HepG2 (cell line): ENCODE data around the gene DALRD3. TPM values are rescaled to one million over a fixed set of nuclear protein-coding genes. Genes with fewer than 3 reads are reported as not detected.
A peak's percentile ranks its signal among the peaks of the same experiment; 100 is the strongest.

ENCODE experiments used
- CHD4 ChIP-seq: fragments of 200-600 bp; sonication (generic); IDR thresholded peaks from 2 replicates; pipeline ENCODE4 v1.7.0; 2017; ENCODE audit warnings: mild to moderate bottlenecking, low read length, borderline replicate concordance
- EP300 ChIP-seq, 3 experiments: sonication (generic) in 1 of 3; formaldehyde crosslinking in 1 of 3; IDR thresholded peaks; 2 replicates each; pipeline versions ENCODE4 v1.5.1 to v1.6.1; 2011 to 2020; ENCODE audit warnings: low read depth in 2 of 3, low read length in 2 of 3, borderline replicate concordance in 1 of 3, improper control_type of control experiment in 1 of 3, mild to moderate bottlenecking in 1 of 3, missing genetic modification reagents in 1 of 3, moderate library complexity in 1 of 3
- HOXA9 ChIP-seq: sonication (generic); formaldehyde crosslinking; IDR thresholded peaks from 2 replicates; pipeline ENCODE4 v1.8.1; 2022; ENCODE audit warnings: missing genetic modification reagents, mild to moderate bottlenecking, moderate library complexity, borderline replicate concordance
- ZNF34 ChIP-seq: sonication (generic); formaldehyde crosslinking; IDR thresholded peaks from 2 replicates; pipeline ENCODE4 v1.4.0; 2020; ENCODE audit warnings: mild to moderate bottlenecking, missing genetic modification reagents, borderline replicate concordance
- ZNF577 ChIP-seq: sonication (generic); formaldehyde crosslinking; IDR thresholded peaks from 2 replicates; pipeline ENCODE4 v1.4.0; 2020; ENCODE audit warnings: mild to moderate bottlenecking, low read depth, missing genetic modification reagents, borderline replicate concordance
- polyA plus RNA-seq, 8 experiments: library from polyadenylated mRNA; depleted of rRNA in 3 of 8; stranded (reverse) in 7 of 8; unstranded in 1 of 8; fragments of >200 nt; fragmentation: Illumina TruSeq in 4 of 8; extraction: Trizol in 4 of 8; gene quantifications; 2 replicates each; pipeline versions ENCODE4 v1.2.1 to v1.2.3, GENCODE V29; 2011 to 2016; ENCODE audit warnings: low read depth in 4 of 8, missing spikeins in 1 of 8, mixed read lengths in 1 of 8; ENCODE audit not compliant: insufficient read depth in 1 of 8
- total RNA-seq, 5 experiments: library from RNA; depleted of rRNA; stranded (reverse); fragments of >200 nt; fragmentation: Illumina TruSeq; extraction: Trizol; gene quantifications; 2 replicates each; pipeline ENCODE4 v1.2.3, GENCODE V29; 2016; ENCODE audit warnings: low read depth in 1 of 5
- TF ChIP-seq, protein P1 (sequence below): sonication (generic); formaldehyde crosslinking; IDR thresholded peaks from 2 replicates; pipeline ENCODE4 v1.4.0; 2020; ENCODE audit warnings: missing genetic modification reagents
- TF ChIP-seq, protein P2 (sequence below): sonication (generic); formaldehyde crosslinking; IDR thresholded peaks from 2 replicates; pipeline ENCODE4 v1.4.0; 2020; ENCODE audit warnings: missing genetic modification reagents, mild to moderate bottlenecking, borderline replicate concordance
- TF ChIP-seq, protein P3 (sequence below): sonication (generic); formaldehyde crosslinking; IDR thresholded peaks from 2 replicates; pipeline ENCODE4 v1.4.0; 2020; ENCODE audit warnings: mild to moderate bottlenecking, missing genetic modification reagents
- TF ChIP-seq, protein P4 (sequence below): sonication (generic); formaldehyde crosslinking; IDR thresholded peaks from 2 replicates; pipeline ENCODE4 v1.5.0; 2020; ENCODE audit warnings: mild to moderate bottlenecking, missing genetic modification reagents
- TF ChIP-seq, protein P5 (sequence below): sonication (generic); formaldehyde crosslinking; IDR thresholded peaks from 2 replicates; pipeline ENCODE4 v1.5.0; 2020; ENCODE audit warnings: missing genetic modification reagents, mild to moderate bottlenecking, borderline replicate concordance
- TF ChIP-seq, protein P6 (sequence below): sonication (generic); formaldehyde crosslinking; IDR thresholded peaks from 2 replicates; pipeline ENCODE4; 2020; ENCODE audit warnings: missing genetic modification reagents, mild to moderate bottlenecking, borderline replicate concordance

DALRD3 gene
- total and polyA plus RNA-seq, 2 of the 13 experiments (the other 11 are each of a cell fraction or from before 2014, with no cell fraction given): 19.9 to 36.5 TPM

DNA sequence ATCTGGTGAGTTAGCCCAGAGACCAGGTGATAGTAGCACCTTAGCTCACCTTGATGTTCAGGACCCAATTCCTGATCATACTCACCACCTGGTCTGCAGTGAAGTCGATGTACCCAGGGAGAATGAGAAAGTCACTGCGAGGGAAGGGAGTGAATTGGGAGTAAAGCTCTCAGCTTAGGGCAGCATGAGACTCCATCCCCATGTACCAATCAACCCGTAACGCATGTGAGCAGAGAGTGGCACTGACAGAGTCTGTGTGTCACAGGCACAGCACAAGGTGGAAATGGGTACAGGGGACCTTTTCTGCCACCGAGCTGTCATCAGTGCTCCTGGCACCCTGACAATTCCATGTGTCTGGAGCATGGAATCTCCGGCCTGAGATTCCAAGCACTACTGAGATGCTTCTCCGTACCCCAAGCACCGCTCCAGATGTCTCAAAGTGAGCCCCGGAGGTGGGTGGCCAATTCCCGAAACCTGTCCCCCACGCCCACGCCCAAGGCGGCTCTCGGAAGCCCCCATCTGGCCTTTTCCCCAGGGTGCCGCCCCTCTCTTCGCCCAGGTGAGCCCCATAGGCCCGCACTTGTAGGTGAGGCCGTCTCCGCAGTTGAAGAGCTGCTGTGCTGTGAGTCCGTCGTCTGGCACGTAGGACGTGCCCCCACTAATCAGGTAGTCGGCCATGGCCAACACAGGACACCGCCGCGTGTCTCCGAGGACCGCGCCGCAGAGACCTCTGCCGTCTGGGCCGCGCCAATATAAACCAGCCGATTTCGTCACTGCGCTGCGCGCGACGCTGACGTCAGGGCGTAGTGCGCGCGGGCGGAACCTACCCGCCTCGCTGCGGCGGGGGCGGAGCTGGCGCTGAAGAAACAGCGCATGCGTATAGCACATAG is 10.5 kb upstream of the DALRD3 start, which contains the start of gene IMPDH2 (continued):
- TF ChIP-seq, protein P1, sequence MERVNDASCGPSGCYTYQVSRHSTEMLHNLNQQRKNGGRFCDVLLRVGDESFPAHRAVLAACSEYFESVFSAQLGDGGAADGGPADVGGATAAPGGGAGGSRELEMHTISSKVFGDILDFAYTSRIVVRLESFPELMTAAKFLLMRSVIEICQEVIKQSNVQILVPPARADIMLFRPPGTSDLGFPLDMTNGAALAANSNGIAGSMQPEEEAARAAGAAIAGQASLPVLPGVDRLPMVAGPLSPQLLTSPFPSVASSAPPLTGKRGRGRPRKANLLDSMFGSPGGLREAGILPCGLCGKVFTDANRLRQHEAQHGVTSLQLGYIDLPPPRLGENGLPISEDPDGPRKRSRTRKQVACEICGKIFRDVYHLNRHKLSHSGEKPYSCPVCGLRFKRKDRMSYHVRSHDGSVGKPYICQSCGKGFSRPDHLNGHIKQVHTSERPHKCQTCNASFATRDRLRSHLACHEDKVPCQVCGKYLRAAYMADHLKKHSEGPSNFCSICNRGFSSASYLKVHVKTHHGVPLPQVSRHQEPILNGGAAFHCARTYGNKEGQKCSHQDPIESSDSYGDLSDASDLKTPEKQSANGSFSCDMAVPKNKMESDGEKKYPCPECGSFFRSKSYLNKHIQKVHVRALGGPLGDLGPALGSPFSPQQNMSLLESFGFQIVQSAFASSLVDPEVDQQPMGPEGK (CRISPR knock-in tag): peak; percentile 65
- TF ChIP-seq EP300 (IDR thresholded peaks at IDR 0.05; ENCODE audit: low read depth in 2 of 2, low read length in 2 of 2) (peak in 1 of 2 experiments; percentile 42; a peak in 1 of 4 replicates), EP300 (CRISPR knock-in tag; IDR thresholded peaks at IDR 0.05; ENCODE audit: borderline replicate concordance) (peak; percentile 63), ZNF577 (CRISPR knock-in tag) (no peak), ZNF34 (CRISPR knock-in tag) (0 out of 2 replicates have a peak, but pooled peaks have one; percentile 59), HOXA9 (CRISPR knock-in tag) (no peak), CHD4 (no peak)
- TF ChIP-seq, protein P2, sequence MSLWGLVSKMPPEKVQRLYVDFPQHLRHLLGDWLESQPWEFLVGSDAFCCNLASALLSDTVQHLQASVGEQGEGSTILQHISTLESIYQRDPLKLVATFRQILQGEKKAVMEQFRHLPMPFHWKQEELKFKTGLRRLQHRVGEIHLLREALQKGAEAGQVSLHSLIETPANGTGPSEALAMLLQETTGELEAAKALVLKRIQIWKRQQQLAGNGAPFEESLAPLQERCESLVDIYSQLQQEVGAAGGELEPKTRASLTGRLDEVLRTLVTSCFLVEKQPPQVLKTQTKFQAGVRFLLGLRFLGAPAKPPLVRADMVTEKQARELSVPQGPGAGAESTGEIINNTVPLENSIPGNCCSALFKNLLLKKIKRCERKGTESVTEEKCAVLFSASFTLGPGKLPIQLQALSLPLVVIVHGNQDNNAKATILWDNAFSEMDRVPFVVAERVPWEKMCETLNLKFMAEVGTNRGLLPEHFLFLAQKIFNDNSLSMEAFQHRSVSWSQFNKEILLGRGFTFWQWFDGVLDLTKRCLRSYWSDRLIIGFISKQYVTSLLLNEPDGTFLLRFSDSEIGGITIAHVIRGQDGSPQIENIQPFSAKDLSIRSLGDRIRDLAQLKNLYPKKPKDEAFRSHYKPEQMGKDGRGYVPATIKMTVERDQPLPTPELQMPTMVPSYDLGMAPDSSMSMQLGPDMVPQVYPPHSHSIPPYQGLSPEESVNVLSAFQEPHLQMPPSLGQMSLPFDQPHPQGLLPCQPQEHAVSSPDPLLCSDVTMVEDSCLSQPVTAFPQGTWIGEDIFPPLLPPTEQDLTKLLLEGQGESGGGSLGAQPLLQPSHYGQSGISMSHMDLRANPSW (CRISPR knock-in tag): peak; percentile 91; the same call in 1 of the 2 replicates
- TF ChIP-seq, protein P3, sequence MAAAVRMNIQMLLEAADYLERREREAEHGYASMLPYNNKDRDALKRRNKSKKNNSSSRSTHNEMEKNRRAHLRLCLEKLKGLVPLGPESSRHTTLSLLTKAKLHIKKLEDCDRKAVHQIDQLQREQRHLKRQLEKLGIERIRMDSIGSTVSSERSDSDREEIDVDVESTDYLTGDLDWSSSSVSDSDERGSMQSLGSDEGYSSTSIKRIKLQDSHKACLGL: peak; percentile 91
- TF ChIP-seq, protein P4, sequence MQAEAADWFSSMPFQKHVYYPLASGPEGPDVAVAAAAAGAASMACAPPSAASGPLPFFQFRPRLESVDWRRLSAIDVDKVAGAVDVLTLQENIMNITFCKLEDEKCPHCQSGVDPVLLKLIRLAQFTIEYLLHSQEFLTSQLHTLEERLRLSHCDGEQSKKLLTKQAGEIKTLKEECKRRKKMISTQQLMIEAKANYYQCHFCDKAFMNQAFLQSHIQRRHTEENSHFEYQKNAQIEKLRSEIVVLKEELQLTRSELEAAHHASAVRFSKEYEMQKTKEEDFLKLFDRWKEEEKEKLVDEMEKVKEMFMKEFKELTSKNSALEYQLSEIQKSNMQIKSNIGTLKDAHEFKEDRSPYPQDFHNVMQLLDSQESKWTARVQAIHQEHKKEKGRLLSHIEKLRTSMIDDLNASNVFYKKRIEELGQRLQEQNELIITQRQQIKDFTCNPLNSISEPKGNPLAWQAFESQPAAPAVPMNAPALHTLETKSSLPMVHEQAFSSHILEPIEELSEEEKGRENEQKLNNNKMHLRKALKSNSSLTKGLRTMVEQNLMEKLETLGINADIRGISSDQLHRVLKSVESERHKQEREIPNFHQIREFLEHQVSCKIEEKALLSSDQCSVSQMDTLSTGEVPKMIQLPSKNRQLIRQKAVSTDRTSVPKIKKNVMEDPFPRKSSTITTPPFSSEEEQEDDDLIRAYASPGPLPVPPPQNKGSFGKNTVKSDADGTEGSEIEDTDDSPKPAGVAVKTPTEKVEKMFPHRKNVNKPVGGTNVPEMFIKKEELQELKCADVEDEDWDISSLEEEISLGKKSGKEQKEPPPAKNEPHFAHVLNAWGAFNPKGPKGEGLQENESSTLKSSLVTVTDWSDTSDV (CRISPR knock-in tag): peak; percentile 95; the same call in 1 of the 2 replicates
- TF ChIP-seq, protein P5, sequence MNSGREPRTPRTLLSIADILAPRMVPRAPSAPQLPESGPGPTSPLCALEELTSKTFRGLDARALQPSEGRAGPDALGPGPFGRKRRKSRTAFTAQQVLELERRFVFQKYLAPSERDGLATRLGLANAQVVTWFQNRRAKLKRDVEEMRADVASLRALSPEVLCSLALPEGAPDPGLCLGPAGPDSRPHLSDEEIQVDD (CRISPR knock-in tag): no peak
- TF ChIP-seq, protein P6, sequence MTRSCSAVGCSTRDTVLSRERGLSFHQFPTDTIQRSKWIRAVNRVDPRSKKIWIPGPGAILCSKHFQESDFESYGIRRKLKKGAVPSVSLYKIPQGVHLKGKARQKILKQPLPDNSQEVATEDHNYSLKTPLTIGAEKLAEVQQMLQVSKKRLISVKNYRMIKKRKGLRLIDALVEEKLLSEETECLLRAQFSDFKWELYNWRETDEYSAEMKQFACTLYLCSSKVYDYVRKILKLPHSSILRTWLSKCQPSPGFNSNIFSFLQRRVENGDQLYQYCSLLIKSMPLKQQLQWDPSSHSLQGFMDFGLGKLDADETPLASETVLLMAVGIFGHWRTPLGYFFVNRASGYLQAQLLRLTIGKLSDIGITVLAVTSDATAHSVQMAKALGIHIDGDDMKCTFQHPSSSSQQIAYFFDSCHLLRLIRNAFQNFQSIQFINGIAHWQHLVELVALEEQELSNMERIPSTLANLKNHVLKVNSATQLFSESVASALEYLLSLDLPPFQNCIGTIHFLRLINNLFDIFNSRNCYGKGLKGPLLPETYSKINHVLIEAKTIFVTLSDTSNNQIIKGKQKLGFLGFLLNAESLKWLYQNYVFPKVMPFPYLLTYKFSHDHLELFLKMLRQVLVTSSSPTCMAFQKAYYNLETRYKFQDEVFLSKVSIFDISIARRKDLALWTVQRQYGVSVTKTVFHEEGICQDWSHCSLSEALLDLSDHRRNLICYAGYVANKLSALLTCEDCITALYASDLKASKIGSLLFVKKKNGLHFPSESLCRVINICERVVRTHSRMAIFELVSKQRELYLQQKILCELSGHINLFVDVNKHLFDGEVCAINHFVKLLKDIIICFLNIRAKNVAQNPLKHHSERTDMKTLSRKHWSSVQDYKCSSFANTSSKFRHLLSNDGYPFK (CRISPR knock-in tag): peak; percentile 87
